Measurements from ENCODE around the gene KLHL34. TPM values are rescaled to one million over a fixed set of nuclear protein-coding genes. Genes with fewer than 3 reads are reported as not detected.

The KLHL34 gene
- total and polyA plus RNA-seq, 2 experiments from 2014 or later = 0.81 to 1.1 TPM

DNA sequence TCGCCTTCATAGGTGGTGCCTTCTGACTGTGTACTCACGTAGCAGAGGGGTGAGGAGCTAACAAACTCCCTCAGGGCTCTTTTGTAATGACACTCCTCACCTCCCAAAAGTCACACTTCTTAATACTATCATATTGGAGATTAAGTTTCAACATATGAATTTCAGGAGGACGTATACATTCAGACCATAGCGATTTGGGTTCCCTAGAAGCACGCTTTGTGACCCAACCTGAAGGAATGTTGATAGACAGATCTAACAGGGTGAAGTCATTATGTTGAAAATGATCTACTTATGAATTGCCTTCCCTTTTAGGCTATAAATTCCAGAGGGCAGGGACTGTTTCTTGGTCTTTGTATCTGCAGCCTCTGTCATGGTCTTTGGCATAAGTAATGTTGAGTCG, 3.2 kb upstream of the KLHL34 start (continued):
- TF ChIP-seq, protein P1, sequence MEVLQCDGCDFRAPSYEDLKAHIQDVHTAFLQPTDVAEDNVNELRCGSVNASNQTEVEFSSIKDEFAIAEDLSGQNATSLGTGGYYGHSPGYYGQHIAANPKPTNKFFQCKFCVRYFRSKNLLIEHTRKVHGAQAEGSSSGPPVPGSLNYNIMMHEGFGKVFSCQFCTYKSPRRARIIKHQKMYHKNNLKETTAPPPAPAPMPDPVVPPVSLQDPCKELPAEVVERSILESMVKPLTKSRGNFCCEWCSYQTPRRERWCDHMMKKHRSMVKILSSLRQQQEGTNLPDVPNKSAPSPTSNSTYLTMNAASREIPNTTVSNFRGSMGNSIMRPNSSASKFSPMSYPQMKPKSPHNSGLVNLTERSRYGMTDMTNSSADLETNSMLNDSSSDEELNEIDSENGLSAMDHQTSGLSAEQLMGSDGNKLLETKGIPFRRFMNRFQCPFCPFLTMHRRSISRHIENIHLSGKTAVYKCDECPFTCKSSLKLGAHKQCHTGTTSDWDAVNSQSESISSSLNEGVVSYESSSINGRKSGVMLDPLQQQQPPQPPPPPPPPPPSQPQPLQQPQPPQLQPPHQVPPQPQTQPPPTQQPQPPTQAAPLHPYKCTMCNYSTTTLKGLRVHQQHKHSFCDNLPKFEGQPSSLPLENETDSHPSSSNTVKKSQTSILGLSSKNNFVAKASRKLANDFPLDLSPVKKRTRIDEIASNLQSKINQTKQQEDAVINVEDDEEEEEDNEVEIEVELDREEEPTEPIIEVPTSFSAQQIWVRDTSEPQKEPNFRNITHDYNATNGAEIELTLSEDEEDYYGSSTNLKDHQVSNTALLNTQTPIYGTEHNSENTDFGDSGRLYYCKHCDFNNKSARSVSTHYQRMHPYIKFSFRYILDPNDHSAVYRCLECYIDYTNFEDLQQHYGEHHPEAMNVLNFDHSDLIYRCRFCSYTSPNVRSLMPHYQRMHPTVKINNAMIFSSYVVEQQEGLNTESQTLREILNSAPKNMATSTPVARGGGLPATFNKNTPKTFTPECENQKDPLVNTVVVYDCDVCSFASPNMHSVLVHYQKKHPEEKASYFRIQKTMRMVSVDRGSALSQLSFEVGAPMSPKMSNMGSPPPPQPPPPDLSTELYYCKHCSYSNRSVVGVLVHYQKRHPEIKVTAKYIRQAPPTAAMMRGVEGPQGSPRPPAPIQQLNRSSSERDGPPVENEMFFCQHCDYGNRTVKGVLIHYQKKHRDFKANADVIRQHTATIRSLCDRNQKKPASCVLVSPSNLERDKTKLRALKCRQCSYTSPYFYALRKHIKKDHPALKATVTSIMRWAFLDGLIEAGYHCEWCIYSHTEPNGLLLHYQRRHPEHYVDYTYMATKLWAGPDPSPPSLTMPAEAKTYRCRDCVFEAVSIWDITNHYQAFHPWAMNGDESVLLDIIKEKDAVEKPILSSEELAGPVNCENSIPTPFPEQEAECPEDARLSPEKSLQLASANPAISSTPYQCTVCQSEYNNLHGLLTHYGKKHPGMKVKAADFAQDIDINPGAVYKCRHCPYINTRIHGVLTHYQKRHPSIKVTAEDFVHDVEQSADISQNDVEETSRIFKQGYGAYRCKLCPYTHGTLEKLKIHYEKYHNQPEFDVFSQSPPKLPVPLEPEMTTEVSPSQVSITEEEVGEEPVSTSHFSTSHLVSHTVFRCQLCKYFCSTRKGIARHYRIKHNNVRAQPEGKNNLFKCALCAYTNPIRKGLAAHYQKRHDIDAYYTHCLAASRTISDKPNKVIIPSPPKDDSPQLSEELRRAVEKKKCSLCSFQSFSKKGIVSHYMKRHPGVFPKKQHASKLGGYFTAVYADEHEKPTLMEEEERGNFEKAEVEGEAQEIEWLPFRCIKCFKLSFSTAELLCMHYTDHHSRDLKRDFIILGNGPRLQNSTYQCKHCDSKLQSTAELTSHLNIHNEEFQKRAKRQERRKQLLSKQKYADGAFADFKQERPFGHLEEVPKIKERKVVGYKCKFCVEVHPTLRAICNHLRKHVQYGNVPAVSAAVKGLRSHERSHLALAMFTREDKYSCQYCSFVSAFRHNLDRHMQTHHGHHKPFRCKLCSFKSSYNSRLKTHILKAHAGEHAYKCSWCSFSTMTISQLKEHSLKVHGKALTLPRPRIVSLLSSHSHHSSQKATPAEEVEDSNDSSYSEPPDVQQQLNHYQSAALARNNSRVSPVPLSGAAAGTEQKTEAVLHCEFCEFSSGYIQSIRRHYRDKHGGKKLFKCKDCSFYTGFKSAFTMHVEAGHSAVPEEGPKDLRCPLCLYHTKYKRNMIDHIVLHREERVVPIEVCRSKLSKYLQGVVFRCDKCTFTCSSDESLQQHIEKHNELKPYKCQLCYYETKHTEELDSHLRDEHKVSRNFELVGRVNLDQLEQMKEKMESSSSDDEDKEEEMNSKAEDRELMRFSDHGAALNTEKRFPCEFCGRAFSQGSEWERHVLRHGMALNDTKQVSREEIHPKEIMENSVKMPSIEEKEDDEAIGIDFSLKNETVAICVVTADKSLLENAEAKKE (CRISPR knock-in tag; IDR thresholded peaks at IDR 0.05) = no peak
- TF ChIP-seq, protein P2, sequence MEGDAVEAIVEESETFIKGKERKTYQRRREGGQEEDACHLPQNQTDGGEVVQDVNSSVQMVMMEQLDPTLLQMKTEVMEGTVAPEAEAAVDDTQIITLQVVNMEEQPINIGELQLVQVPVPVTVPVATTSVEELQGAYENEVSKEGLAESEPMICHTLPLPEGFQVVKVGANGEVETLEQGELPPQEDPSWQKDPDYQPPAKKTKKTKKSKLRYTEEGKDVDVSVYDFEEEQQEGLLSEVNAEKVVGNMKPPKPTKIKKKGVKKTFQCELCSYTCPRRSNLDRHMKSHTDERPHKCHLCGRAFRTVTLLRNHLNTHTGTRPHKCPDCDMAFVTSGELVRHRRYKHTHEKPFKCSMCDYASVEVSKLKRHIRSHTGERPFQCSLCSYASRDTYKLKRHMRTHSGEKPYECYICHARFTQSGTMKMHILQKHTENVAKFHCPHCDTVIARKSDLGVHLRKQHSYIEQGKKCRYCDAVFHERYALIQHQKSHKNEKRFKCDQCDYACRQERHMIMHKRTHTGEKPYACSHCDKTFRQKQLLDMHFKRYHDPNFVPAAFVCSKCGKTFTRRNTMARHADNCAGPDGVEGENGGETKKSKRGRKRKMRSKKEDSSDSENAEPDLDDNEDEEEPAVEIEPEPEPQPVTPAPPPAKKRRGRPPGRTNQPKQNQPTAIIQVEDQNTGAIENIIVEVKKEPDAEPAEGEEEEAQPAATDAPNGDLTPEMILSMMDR (conservative IDR thresholded peaks at IDR 0.05; ENCODE audit: low read depth in 2 of 2) = no peak

DNA sequence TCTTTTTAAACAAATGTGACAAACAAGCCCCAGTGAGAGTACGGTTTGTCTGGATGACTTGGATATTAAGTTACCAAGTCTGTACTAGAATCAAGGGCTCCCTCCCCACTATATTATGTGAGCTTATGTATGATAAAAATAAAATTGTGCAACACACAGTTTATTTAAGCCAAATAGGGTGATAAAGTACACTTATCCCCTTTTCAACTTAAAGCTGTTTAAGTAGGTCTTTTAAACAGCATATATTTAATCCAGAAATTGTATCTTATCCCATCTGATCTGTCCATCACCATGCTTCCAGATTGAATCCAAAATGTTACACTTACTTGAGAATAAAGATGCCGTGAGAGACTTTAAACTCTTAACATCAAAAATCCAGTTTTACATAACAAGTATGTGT, 2.0 kb upstream of the KLHL34 start:
- H3K27ac Mint-ChIP-seq = no peak overlapping the region
- no peak overlapping the region for H3K27ac ChIP-seq (ENCODE audit: low read depth)
- H3F3A ChIP-seq (replicated peaks; ENCODE audit: low read depth) = no peaks in the 10 kb centered on the region
- peaks cover 4% of the 10 kb centered on the region; the same call in 2 of the 3 replicates for H3K4me1 Mint-ChIP-seq
- DNase-seq (ENCODE audit: low spot score) (no peak), ATAC-seq (no peak)
- H3K36me3 Mint-ChIP-seq (ENCODE audit: low read depth) = peaks cover 2% of the 10 kb centered on the region; the same call in 1 of the 3 replicates
- no peak overlapping the region for H2AFZ ChIP-seq
- no peak overlapping the region for H3K4me2 ChIP-seq
- no peaks in the 10 kb centered on the region for H4K20me1 ChIP-seq (replicated peaks; ENCODE audit: insufficient read depth)
- H3K4me3 ChIP-seq = no peak overlapping the region
- no peaks in the 10 kb centered on the region for H3K4me1 ChIP-seq (ENCODE audit: insufficient read depth)
- H3K27me3 ChIP-seq (ENCODE audit: insufficient read depth) = peaks cover 7% of the 10 kb centered on the region; the same call in 1 of the 2 replicates
- H3K79me2 ChIP-seq (replicated peaks; ENCODE audit: insufficient read depth) = no peaks in the 10 kb centered on the region
- no peaks in the 10 kb centered on the region for H3K36me3 ChIP-seq (ENCODE audit: insufficient read depth)
- no peak overlapping the region for H3K4me3 Mint-ChIP-seq
- no peaks in the 10 kb centered on the region for H3K9me2 ChIP-seq (ENCODE audit: insufficient read depth)
- peaks cover 6% of the 10 kb centered on the region for H3K27me3 Mint-ChIP-seq (ENCODE audit: insufficient read depth, low read depth, poor library complexity)
- H3K9me3 Mint-ChIP-seq = peaks cover 3% of the 10 kb centered on the region; the same call in 1 of the 3 replicates
- no peak for TF ChIP-seq CREB1 (CRISPR knock-in tag; IDR thresholded peaks at IDR 0.05; ENCODE audit: low read depth)
- no peak for TF ChIP-seq NANOG (IDR thresholded peaks at IDR 0.05; ENCODE audit: borderline replicate concordance)
- TF ChIP-seq, protein P3, sequence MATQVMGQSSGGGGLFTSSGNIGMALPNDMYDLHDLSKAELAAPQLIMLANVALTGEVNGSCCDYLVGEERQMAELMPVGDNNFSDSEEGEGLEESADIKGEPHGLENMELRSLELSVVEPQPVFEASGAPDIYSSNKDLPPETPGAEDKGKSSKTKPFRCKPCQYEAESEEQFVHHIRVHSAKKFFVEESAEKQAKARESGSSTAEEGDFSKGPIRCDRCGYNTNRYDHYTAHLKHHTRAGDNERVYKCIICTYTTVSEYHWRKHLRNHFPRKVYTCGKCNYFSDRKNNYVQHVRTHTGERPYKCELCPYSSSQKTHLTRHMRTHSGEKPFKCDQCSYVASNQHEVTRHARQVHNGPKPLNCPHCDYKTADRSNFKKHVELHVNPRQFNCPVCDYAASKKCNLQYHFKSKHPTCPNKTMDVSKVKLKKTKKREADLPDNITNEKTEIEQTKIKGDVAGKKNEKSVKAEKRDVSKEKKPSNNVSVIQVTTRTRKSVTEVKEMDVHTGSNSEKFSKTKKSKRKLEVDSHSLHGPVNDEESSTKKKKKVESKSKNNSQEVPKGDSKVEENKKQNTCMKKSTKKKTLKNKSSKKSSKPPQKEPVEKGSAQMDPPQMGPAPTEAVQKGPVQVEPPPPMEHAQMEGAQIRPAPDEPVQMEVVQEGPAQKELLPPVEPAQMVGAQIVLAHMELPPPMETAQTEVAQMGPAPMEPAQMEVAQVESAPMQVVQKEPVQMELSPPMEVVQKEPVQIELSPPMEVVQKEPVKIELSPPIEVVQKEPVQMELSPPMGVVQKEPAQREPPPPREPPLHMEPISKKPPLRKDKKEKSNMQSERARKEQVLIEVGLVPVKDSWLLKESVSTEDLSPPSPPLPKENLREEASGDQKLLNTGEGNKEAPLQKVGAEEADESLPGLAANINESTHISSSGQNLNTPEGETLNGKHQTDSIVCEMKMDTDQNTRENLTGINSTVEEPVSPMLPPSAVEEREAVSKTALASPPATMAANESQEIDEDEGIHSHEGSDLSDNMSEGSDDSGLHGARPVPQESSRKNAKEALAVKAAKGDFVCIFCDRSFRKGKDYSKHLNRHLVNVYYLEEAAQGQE (IDR thresholded peaks at IDR 0.05; ENCODE audit: unreplicated experiment) = no peak
- no peak for TF ChIP-seq ZNF331 (CRISPR knock-in tag; IDR thresholded peaks at IDR 0.05; ENCODE audit: low read depth)
- no peak for TF ChIP-seq EZH2 (IDR thresholded peaks at IDR 0.05; ENCODE audit: low read depth, unreplicated experiment)
